ENCODE results near the gene ITLN2. TPM values are rescaled to one million over a fixed set of nuclear protein-coding genes. Genes with fewer than 3 reads are reported as not detected.
A peak's percentile ranks its signal among the peaks of the same experiment; 100 is the strongest.
"Not testable (repeated sequence)": the region's sequence is repeated elsewhere in the genome, so short reads cannot be mapped to it uniquely, and the experiment has no call there.

ITLN2 gene
- total and polyA plus RNA-seq, 2 experiments from 2014 or later, result 1.3 to 1.7 TPM

DNA sequence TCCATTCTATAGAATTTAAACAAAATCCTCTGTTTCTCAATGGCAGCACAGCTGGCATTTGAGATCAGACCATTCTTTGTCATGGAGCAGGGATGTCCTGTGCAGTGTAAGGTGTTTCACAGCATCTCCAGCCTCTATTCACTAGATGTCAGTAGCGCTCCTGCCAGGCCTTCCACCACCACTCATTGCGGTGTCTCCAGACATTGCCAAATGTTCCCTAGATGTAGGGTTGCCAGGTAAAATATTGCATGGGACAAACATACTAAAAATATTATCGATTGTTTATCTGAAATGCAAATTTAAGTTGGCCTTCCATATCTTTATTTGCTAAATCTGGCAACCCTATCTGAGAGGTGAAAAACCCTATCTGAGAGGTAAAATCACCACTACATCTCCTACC lies 11.7 kb downstream of the ITLN2 start:
- Histone ChIP-seq H4K20me1 (ENCODE audit: insufficient read depth, poor library complexity, severe bottlenecking) (no peaks in the 10 kb centered on the region), H3K27ac (no peak overlapping the region), H3K27me3 (no peaks in the 10 kb centered on the region), H3K36me3 (replicated peaks; ENCODE audit: insufficient read depth, low read depth) (no peaks in the 10 kb centered on the region), H2AFZ (no peak overlapping the region), H3K9me3 (ENCODE audit: low read depth) (no peaks in the 10 kb centered on the region), H3K4me1 (ENCODE audit: insufficient read depth) (no peaks in the 10 kb centered on the region), H3K9me2 (replicated peaks; ENCODE audit: insufficient read depth) (no peaks in the 10 kb centered on the region), H3K4me2 (no peak overlapping the region), H3K79me2 (no peaks in the 10 kb centered on the region), H3K4me3 (no peak overlapping the region)
- no peak for TF ChIP-seq EZH2 (IDR thresholded peaks at IDR 0.05; ENCODE audit: borderline replicate concordance)
- TF ChIP-seq, protein P1, sequence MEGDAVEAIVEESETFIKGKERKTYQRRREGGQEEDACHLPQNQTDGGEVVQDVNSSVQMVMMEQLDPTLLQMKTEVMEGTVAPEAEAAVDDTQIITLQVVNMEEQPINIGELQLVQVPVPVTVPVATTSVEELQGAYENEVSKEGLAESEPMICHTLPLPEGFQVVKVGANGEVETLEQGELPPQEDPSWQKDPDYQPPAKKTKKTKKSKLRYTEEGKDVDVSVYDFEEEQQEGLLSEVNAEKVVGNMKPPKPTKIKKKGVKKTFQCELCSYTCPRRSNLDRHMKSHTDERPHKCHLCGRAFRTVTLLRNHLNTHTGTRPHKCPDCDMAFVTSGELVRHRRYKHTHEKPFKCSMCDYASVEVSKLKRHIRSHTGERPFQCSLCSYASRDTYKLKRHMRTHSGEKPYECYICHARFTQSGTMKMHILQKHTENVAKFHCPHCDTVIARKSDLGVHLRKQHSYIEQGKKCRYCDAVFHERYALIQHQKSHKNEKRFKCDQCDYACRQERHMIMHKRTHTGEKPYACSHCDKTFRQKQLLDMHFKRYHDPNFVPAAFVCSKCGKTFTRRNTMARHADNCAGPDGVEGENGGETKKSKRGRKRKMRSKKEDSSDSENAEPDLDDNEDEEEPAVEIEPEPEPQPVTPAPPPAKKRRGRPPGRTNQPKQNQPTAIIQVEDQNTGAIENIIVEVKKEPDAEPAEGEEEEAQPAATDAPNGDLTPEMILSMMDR (IDR thresholded peaks at IDR 0.05; ENCODE audit: poor library complexity), result peak; percentile 15
- 76% methylated on average over 3 of the region's 3 CpGs for WGBS (ENCODE audit: low lambda C conversion rate, missing lambda C conversion rate)
- DNase-seq (ENCODE audit: low spot score), result no peak

GRCh38 chr1:160936666-160937065 lies 17.9 kb downstream of the ITLN2 start:
- H3K9me3 ChIP-seq (ENCODE audit: low read depth); DNase-seq (ENCODE audit: low spot score); H3K9me2 ChIP-seq (replicated peaks; ENCODE audit: insufficient read depth); H3K4me2 ChIP-seq; H3K27me3 ChIP-seq; H3K4me3 ChIP-seq; H3K79me2 ChIP-seq; H4K20me1 ChIP-seq (ENCODE audit: insufficient read depth, poor library complexity, severe bottlenecking); H3K27ac ChIP-seq; H3K4me1 ChIP-seq (ENCODE audit: insufficient read depth); H2AFZ ChIP-seq; H3K36me3 ChIP-seq (replicated peaks; ENCODE audit: insufficient read depth, low read depth): not testable (repeated sequence)
- 93% methylated on average over 7 of the region's 19 CpGs for WGBS (ENCODE audit: low lambda C conversion rate, missing lambda C conversion rate)

DNA sequence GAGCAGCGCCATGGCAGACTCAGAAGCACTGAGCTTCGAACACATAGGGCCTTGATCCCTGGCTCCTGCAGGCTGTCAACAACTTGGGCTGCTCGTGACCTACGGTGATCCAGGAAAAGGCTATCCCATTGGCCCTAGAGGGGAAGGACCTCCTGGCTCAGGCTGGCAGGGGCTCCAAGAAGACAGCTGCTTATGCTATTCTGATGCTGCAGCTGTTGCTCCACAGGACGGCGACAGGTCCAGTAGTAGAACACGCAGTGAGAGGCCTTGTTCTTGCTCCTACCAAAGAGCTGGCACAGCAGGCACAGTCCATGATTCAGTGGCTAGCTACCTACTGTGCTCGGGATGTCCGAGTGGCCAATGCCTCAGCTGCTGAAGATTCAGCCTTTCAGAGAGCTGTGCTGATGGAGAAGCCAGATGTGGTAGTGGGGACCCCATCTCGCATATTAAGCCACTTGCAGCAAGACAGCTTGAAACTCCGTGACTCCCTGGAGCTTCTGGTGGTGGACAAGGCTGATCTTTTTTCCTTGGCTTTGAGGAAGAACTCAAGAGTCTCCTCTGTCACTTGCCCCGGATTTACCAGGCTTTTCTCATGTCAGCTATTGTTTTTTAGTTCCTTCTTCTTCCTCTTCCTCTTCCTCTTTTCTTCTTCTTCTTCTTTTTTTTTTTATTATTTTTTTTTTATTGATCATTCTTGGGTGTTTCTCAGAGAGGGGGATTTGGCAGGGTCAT lies 18.9 kb downstream of the ITLN2 start:
- WGBS (ENCODE audit: low lambda C conversion rate, missing lambda C conversion rate), result 91% methylated on average over 12 of the region's 12 CpGs
- no peak for DNase-seq (ENCODE audit: low spot score)
- Histone ChIP-seq H3K4me1 (ENCODE audit: insufficient read depth) (no peaks in the 10 kb centered on the region), H3K27ac (no peak overlapping the region), H3K9me3 (ENCODE audit: low read depth) (no peaks in the 10 kb centered on the region), H3K36me3 (replicated peaks; ENCODE audit: insufficient read depth, low read depth) (no peaks in the 10 kb centered on the region), H3K27me3 (no peaks in the 10 kb centered on the region), H3K4me2 (no peak overlapping the region), H3K79me2 (no peaks in the 10 kb centered on the region), H3K4me3 (no peak overlapping the region), H2AFZ (no peak overlapping the region), H3K9me2 (replicated peaks; ENCODE audit: insufficient read depth) (no peaks in the 10 kb centered on the region), H4K20me1 (ENCODE audit: insufficient read depth, poor library complexity, severe bottlenecking) (no peaks in the 10 kb centered on the region)
- TF ChIP-seq EZH2 (IDR thresholded peaks at IDR 0.05; ENCODE audit: borderline replicate concordance), result no peak
- TF ChIP-seq, protein P1 (IDR thresholded peaks at IDR 0.05; ENCODE audit: poor library complexity), result no peak
- no peak for TF ChIP-seq EZH2phosphoT487 (IDR thresholded peaks at IDR 0.05; ENCODE audit: low read depth, severe bottlenecking, unreplicated experiment)

- H3K36me3 ChIP-seq (replicated peaks; ENCODE audit: insufficient read depth, low read depth); H3K27ac ChIP-seq; DNase-seq (ENCODE audit: low spot score); H2AFZ ChIP-seq; H3K4me2 ChIP-seq; H3K27me3 ChIP-seq; H4K20me1 ChIP-seq (ENCODE audit: insufficient read depth, poor library complexity, severe bottlenecking); H3K79me2 ChIP-seq; H3K9me2 ChIP-seq (replicated peaks; ENCODE audit: insufficient read depth); H3K4me1 ChIP-seq (ENCODE audit: insufficient read depth); H3K4me3 ChIP-seq; H3K9me3 ChIP-seq (ENCODE audit: low read depth): not testable (repeated sequence)
- 92% methylated on average over 2 of the region's 31 CpGs for WGBS (ENCODE audit: low lambda C conversion rate, missing lambda C conversion rate)
Measured at GRCh38 chr1:160933305-160933704, 21.3 kb downstream of the ITLN2 start.

All from hepatocyte (in vitro differentiated cells).